Measurements from ENCODE around the gene TRIM24.
A peak's percentile ranks its signal among the peaks of the same experiment; 100 is the strongest.
"Not testable (repeated sequence)": the region's sequence is repeated elsewhere in the genome, so short reads cannot be mapped to it uniquely, and the experiment has no call there.

TRIM24 gene

DNA sequence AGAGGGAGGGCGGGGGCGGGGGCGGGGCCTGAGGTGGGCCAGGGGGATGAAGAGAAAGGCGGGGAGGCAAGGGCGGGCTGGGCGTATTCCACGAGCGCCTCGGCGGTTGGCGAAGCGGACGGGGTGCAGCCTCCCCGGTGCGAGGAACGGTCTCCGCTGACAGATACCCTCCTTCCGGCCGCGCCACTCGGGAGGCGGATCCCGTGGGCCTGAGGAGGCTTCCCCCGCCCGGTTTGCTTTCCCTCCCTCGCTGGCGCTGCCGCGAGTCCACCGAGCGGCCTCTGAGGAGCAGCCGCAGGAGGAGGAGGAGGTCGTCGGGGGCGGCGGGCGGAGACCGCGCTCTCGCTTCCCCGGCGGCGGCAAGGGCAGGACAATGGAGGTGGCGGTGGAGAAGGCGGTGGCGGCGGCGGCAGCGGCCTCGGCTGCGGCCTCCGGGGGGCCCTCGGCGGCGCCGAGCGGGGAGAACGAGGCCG lies at the start of gene TRIM24:
TSS of gene TRIM24 (plus strand) at position 84 of the 473 bp plus-strand sequence. CDS start at position 374, 290 bp downstream.
- H3K36me3 Mint-ChIP-seq (ENCODE audit: low read depth) = peaks cover 10% of the 10 kb centered on the region
- H3K27me3 Mint-ChIP-seq (ENCODE audit: low read depth) = no peaks in the 10 kb centered on the region
- peaks cover 27% of the 10 kb centered on the region for H3K4me1 Mint-ChIP-seq (ENCODE audit: low read depth)
- H3K27ac Mint-ChIP-seq = peak within 1 kb of the TSS; percentile 90
- H3K4me3 Mint-ChIP-seq = peak within 1 kb of the TSS; percentile 92
- H3K9me3 Mint-ChIP-seq = no peaks in the 10 kb centered on the region

DNA sequence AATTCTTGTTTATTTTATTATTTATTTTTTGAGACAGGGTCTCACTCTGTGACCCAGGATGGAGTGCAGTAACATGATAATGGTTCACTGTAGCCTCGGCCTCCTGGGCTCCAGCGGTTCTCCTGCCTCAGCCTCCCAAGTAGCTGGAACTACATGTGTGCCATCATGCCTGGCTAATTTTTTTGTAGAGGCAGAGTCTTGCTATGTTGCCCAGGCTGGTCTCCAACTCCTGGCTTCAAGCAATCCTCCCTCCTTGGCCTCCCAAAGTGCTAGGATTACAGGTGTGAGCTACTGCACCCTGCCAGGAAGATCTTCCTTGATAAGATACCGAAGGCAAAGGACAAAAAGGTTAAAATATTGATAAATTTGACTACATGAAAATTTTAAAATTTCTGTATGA lies 48.0 kb upstream of the TRIM24 start:
- not testable (repeated sequence) for H3K27me3 Mint-ChIP-seq (ENCODE audit: low read depth); H3K4me1 Mint-ChIP-seq (ENCODE audit: low read depth); H3K9me3 Mint-ChIP-seq; H3K36me3 Mint-ChIP-seq (ENCODE audit: low read depth); H3K4me3 Mint-ChIP-seq; H3K27ac Mint-ChIP-seq

DNA sequence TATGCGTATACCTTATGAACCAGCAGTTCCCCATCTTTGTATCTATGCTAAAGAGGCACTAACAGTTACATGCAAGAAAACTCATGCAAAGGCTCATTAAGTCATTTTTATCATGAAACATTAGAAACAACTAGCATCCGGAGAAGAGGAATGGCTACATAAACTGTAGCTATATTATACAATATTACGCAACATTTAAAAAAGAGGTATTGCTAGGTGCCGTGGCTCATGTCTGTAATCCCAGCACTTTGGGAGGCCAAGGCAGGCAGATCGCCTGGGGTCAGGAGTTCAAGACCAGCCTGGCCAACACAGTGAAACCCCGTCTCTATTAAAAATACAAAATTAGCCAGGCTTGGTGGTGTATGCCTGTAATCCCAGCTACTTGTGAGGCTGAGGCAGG lies 47.1 kb upstream of the TRIM24 start:
- not testable (repeated sequence) for H3K9me3 Mint-ChIP-seq; H3K36me3 Mint-ChIP-seq (ENCODE audit: low read depth); H3K27me3 Mint-ChIP-seq (ENCODE audit: low read depth); H3K4me3 Mint-ChIP-seq; H3K4me1 Mint-ChIP-seq (ENCODE audit: low read depth); H3K27ac Mint-ChIP-seq

DNA sequence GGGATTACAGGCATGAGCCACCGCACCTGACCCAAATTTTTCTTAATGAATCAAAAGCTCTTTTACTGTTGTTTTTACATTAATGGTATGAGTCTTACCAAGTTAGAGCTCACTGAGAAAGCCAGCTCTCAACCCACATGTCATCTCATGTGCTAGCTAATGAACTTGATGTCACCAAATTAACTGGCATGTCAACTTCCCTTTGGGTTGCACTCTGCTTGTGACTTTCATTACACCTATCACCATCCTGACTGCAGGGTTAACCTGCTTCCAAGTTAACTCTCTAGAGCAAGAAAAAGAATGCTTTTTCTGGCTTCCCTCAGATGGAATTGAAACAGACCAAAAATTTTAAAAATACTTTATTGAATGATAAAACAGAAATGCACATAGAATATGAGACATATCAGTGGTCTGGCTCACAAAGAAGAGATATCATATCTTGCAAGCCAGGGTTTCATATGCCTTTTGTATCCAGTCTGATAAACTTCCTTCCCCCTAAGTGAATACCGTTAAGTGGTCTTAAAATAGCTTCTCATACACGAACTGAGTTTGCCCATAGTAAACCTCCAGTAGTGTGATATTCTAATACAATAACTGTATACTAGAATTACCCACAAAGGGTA lies 42.9 kb upstream of the TRIM24 start:
- H3K4me3 Mint-ChIP-seq = no peak overlapping the region
- no peaks in the 10 kb centered on the region for H3K4me1 Mint-ChIP-seq (ENCODE audit: low read depth)
- no peaks in the 10 kb centered on the region for H3K27me3 Mint-ChIP-seq (ENCODE audit: low read depth)
- peaks cover 10% of the 10 kb centered on the region for H3K9me3 Mint-ChIP-seq
- no peaks in the 10 kb centered on the region for H3K36me3 Mint-ChIP-seq (ENCODE audit: low read depth)
- no peak overlapping the region for H3K27ac Mint-ChIP-seq

DNA sequence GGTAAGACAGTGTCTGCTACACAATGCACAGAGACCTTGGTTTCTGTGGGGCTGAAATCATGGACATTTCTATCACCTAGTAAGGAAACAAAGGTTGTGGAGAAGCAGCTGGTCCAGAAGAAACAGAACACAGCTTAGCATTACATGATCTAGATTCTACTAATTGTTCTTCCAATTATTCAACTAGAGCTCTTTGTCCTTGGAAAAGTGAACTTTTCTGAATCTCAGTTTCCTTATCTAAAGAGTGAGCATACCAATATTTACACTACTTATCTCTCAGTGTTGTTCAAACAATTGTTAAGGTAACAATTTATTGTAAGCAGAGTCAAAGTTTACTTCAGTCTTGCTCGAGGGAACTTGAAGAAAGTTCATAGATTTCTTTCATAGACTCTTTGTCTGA lies 42.3 kb upstream of the TRIM24 start:
- Mint-ChIP-seq H3K4me1 (ENCODE audit: low read depth) (no peaks in the 10 kb centered on the region), H3K4me3 (no peak overlapping the region), H3K9me3 (peaks cover 10% of the 10 kb centered on the region), H3K36me3 (ENCODE audit: low read depth) (no peaks in the 10 kb centered on the region), H3K27me3 (ENCODE audit: low read depth) (no peaks in the 10 kb centered on the region), H3K27ac (no peak overlapping the region)

DNA sequence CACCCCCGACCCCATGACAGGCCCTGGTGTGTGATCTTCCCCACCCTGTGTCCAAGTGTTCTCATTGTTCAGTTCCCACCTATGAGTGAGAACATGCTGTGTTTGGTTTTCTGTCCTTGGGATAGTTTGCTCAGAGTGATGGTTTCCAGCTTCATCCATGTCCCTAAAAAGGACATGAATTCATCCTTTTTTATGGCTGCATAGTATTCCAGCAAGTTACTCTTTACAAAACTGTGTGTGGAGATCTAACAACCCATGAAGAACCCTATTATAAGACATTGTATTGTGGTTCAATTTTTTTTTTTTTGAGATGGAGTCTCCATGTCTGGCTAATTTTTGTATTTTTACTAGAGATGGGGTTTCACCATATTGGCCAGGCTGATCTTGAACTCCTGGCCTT lies 41.7 kb upstream of the TRIM24 start:
- not testable (repeated sequence) for H3K27ac Mint-ChIP-seq; H3K36me3 Mint-ChIP-seq (ENCODE audit: low read depth); H3K4me1 Mint-ChIP-seq (ENCODE audit: low read depth); H3K4me3 Mint-ChIP-seq; H3K9me3 Mint-ChIP-seq; H3K27me3 Mint-ChIP-seq (ENCODE audit: low read depth)

DNA sequence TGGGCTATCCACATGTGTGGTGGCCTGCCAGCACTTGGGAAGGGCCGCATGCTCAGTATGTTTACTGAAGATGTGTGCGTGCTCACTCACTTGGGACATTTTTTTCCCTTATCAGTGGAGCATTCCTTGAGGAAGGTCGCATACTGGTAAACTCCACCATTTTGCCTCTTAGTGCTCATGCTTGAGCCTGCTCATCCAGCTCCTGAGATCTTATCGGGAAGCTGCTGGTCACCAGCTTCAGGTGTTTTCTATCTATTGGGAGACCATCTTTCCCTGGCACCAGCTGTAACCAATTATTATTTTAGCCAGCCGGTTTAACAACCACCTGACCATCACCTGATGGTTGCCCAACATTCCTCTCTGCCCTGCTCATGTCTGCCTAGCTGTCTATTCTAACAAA lies 35.0 kb upstream of the TRIM24 start:
- H3K36me3 Mint-ChIP-seq (ENCODE audit: low read depth) = no peaks in the 10 kb centered on the region
- no peaks in the 10 kb centered on the region for H3K27me3 Mint-ChIP-seq (ENCODE audit: low read depth)
- no peak overlapping the region for H3K4me3 Mint-ChIP-seq
- no peak overlapping the region for H3K27ac Mint-ChIP-seq
- H3K9me3 Mint-ChIP-seq = peaks cover 18% of the 10 kb centered on the region
- no peaks in the 10 kb centered on the region for H3K4me1 Mint-ChIP-seq (ENCODE audit: low read depth)

DNA sequence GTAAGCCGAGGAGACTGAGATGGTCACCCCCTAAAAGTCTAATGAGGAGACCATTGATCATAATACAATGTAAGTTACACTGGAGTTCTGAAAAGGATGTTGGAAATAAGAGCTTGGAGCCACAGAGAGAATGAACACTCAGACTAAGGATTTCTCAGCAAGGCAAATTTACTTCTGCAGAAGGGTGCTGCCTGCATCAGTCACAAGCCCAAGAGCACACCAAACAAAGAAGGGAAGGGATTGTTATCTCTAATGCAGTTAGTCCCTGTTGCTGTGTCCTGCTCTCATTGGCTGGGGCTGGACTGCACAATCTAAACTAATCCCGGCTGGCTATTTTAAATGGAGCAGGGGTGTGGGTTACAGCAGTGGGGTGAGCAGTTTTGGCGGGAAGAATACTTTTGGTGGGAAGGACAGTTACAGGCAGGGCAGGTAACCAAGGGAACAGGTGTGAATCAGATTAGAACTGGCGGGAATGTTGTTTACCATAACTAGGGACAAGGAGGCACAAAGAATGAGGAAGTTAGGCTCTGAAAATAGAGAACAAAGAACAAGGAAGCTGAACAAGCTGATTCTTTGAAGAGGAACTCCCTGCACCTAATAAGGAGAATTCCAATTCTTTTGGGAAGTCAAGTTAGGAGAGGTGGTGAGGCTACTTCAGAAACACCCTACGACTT lies 30.3 kb upstream of the TRIM24 start:
- H3K4me1 Mint-ChIP-seq (ENCODE audit: low read depth) = peaks cover 5% of the 10 kb centered on the region
- H3K9me3 Mint-ChIP-seq = peaks cover 32% of the 10 kb centered on the region
- H3K36me3 Mint-ChIP-seq (ENCODE audit: low read depth) = peaks cover 2% of the 10 kb centered on the region
- H3K27me3 Mint-ChIP-seq (ENCODE audit: low read depth) = no peaks in the 10 kb centered on the region
- no peak overlapping the region for H3K27ac Mint-ChIP-seq
- no peak overlapping the region for H3K4me3 Mint-ChIP-seq

DNA sequence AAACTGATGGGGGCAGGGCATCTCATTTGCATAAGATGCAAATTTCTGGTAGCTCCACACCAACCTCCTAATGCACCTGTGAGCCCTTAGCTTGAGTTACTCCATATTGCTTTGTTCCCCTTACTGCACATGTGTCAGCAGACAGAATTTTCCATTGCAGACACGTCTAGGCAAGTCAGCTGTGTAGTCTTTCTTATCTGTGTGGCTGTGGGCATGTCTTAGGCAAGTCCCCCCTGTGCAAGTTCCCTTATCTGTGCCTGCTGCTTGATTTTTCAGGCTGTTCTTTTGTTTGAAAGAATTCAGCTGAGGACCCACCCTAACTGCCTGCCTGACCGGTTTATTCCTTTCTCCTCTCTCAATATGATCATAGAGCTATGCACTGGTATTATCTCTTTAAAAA lies 28.5 kb upstream of the TRIM24 start:
- H3K36me3 Mint-ChIP-seq (ENCODE audit: low read depth) = peaks cover 2% of the 10 kb centered on the region
- H3K4me3 Mint-ChIP-seq = no peak overlapping the region
- peaks cover 5% of the 10 kb centered on the region for H3K4me1 Mint-ChIP-seq (ENCODE audit: low read depth)
- H3K9me3 Mint-ChIP-seq = peaks cover 32% of the 10 kb centered on the region
- H3K27ac Mint-ChIP-seq = no peak overlapping the region
- no peaks in the 10 kb centered on the region for H3K27me3 Mint-ChIP-seq (ENCODE audit: low read depth)

DNA sequence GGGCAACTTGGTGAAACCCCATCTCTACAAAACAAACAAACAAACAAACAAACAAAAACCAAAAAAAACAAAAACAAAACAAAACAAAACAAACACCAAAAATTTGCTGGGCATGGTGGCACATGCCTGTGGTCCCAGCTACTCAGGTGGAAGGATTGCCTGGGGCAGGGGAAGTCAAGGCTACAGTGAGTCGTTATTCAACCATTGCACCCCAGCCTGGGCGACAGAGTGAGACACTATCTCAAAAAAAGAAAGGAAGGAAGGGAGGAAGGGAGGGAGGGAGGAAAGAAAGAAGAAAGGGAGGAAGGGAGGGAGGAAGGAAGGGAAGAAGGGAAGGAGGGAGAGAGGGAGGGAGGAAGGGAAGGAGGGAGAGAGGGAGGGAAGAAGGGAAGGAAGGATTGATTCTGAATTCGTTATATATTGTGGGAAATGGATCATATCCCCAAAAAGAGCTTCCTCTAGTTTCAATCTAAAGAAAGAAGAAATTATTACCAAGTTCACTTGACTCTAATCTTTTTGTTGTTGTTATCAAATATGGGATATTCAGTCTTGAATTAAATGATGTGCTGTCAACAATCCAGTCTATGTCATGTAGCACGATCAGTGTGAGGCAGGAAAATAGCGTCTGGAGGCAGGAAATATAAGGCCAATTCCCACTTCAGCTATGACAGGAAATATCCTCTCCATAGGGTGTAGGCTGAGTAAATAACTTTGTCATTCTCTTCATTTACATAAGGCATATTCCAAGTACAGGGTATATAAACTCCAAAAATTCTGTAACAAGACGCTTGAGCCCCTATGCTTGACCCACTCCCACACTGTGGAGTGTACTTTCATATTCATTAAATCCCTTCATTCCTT lies 26.2 kb upstream of the TRIM24 start:
- H3K9me3 Mint-ChIP-seq = peaks cover 28% of the 10 kb centered on the region
- H3K27me3 Mint-ChIP-seq (ENCODE audit: low read depth) = no peaks in the 10 kb centered on the region
- peaks cover 5% of the 10 kb centered on the region for H3K4me1 Mint-ChIP-seq (ENCODE audit: low read depth)
- H3K4me3 Mint-ChIP-seq = no peak overlapping the region
- H3K36me3 Mint-ChIP-seq (ENCODE audit: low read depth) = peaks cover 2% of the 10 kb centered on the region
- no peak overlapping the region for H3K27ac Mint-ChIP-seq

DNA sequence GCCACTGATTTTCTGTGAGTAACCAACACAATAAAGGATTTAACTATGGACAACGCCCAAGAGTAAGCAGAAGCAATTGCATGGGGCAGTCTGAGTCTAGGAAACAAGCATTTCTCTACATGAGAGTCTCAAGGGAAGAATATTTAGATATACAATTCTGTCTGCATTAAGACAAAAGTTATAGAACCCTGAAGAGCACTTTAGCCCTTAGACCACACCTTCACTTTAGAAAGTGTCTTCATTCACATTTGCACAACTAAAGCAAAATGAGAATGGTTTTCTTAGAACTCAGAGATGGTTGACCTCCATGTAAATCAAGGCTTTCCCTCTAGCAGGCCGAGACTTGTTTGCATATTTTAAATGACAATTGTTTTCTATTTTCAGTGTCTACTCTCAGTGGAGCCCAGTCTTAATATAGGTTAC lies 25.5 kb upstream of the TRIM24 start:
- Mint-ChIP-seq H3K36me3 (ENCODE audit: low read depth) (peaks cover 2% of the 10 kb centered on the region), H3K27ac (no peak overlapping the region), H3K9me3 (peaks cover 24% of the 10 kb centered on the region), H3K4me3 (no peak overlapping the region), H3K27me3 (ENCODE audit: low read depth) (no peaks in the 10 kb centered on the region), H3K4me1 (ENCODE audit: low read depth) (peaks cover 5% of the 10 kb centered on the region)

DNA sequence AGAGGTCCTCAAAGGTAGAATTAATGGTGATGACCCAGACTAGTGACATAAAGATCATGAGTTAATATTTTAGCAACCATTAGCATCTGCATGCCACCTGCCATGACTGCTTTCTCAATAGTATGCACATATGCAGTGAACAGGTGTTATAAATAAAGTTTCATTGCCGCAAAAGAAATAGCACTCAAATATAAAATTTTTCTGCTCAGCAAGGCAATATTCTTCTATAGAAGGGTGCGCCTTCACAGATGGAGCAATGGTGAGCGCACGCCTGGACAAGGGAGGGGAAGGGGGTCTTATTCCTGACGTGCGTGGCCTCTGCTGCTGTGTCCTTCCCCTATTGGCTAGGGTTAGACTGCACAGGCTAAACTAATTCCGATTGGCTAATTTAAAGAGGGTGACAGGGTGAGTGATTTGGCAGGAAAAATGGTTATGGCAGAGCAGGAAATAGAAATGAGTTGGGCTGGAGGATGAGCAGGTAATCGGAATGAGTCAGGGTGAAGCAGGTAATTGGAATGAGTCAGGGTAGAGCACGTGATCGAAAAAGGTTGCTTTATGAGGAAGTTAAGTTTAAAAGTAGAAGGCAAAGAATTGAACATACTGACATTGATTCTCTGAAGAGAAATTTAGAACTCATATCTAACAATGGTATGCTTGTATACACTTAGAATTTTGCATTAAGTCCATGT lies 24.7 kb upstream of the TRIM24 start:
- H3K27ac Mint-ChIP-seq = no peak overlapping the region
- peaks cover 5% of the 10 kb centered on the region for H3K4me1 Mint-ChIP-seq (ENCODE audit: low read depth)
- H3K36me3 Mint-ChIP-seq (ENCODE audit: low read depth) = peaks cover 2% of the 10 kb centered on the region
- H3K27me3 Mint-ChIP-seq (ENCODE audit: low read depth) = no peaks in the 10 kb centered on the region
- H3K4me3 Mint-ChIP-seq = no peak overlapping the region
- H3K9me3 Mint-ChIP-seq = peaks cover 16% of the 10 kb centered on the region

DNA sequence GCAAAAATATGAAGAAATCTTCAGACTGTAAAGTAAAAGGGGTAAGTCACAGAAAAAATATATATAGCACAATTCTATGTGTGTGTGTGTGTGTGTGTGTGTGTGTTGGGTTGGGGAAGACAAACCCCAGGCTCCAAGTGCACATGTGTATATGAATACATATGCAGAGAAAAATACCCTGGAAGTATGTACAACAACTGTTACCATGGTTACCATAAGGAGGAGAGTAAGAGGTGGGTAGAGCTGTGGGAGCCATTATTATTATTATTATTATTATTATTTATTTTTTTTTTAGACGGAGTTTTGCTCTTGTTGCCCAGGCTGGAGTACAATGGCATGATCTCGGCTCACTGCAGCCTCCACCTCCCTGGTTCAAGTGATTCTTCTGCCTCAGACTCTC lies 23.7 kb upstream of the TRIM24 start:
- peaks cover 7% of the 10 kb centered on the region for H3K9me3 Mint-ChIP-seq
- peaks cover 5% of the 10 kb centered on the region for H3K4me1 Mint-ChIP-seq (ENCODE audit: low read depth)
- H3K27me3 Mint-ChIP-seq (ENCODE audit: low read depth) = no peaks in the 10 kb centered on the region
- H3K4me3 Mint-ChIP-seq = no peak overlapping the region
- peaks cover 2% of the 10 kb centered on the region for H3K36me3 Mint-ChIP-seq (ENCODE audit: low read depth)
- no peak overlapping the region for H3K27ac Mint-ChIP-seq

DNA sequence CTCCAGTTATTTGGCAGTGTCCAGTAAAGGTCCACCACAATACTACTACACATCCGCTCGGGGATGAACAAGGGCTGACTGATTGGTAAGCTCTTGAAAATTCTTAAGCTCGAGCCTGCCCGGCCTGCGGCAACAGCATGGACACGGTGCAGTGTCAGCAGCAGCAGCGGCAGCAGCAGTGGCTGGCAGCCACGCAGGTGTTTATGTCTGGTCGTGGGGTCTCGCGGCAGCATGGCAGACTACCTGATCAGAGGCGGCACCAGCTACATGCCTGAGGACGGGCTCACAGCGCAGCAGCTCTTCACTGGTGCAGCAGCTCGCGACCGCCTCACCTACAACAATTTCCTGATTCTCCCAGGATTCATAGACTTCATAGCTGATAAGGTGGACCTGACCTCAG lies 19.6 kb upstream of the TRIM24 start:
- no peaks in the 10 kb centered on the region for H3K27me3 Mint-ChIP-seq (ENCODE audit: low read depth)
- H3K4me3 Mint-ChIP-seq = no peak overlapping the region
- no peak overlapping the region for H3K27ac Mint-ChIP-seq
- H3K36me3 Mint-ChIP-seq (ENCODE audit: low read depth) = no peaks in the 10 kb centered on the region
- no peaks in the 10 kb centered on the region for H3K4me1 Mint-ChIP-seq (ENCODE audit: low read depth)
- H3K9me3 Mint-ChIP-seq = no peaks in the 10 kb centered on the region

All from T-helper 1 cell treated with Interleukin-12 subunit alpha and Interleukin-12 subunit beta and Interleukin-4 antibody, amounts not matched to agents 30 μg/mL and 1 μg/mL, for 36 hours (primary cell).